ENCODE data around the gene FTO. TPM values are rescaled to one million over a fixed set of nuclear protein-coding genes. Genes with fewer than 3 reads are reported as not detected.
"Not testable (repeated sequence)": the region's sequence is repeated elsewhere in the genome, so short reads cannot be mapped to it uniquely, and the experiment has no call there.

The FTO gene
- total RNA-seq, 1 donor from 2014 or later = 65.8 TPM

GRCh38 chr16:53844804-53845203 lies 140.8 kb downstream of the FTO start:
- Mint-ChIP-seq H3K27ac (no peak overlapping the region), H3K4me3 (no peak overlapping the region), H3K27me3 (no peaks in the 10 kb centered on the region), H3K4me1 (peaks cover 24% of the 10 kb centered on the region), H3K9me3 (no peaks in the 10 kb centered on the region), H3K36me3 (ENCODE audit: low read depth) (peaks cover 38% of the 10 kb centered on the region)
- CTCF ChIA-PET = no interaction called here
- intact Hi-C loops (cut with micrococcal nuclease) = no loop called here
- ATAC-seq (ENCODE audit: low read depth) (no peak), DNase-seq (no peak)
- no peak for TF ChIP-seq CTCF (IDR thresholded peaks at IDR 0.05)
- POLR2A ChIA-PET = no interaction called here

GRCh38 chr16:53846549-53846948 lies 142.6 kb downstream of the FTO start:
- H3K36me3 Mint-ChIP-seq (ENCODE audit: low read depth) = peaks cover 37% of the 10 kb centered on the region
- peaks cover 12% of the 10 kb centered on the region for H3K4me1 Mint-ChIP-seq
- H3K27ac Mint-ChIP-seq; H3K27me3 Mint-ChIP-seq; POLR2A ChIA-PET; H3K4me3 Mint-ChIP-seq; intact Hi-C loops (cut with micrococcal nuclease); DNase-seq; H3K9me3 Mint-ChIP-seq; ATAC-seq (ENCODE audit: low read depth); CTCF ChIA-PET: not testable (repeated sequence)

- H3K36me3 Mint-ChIP-seq (ENCODE audit: low read depth) = peaks cover 33% of the 10 kb centered on the region
- ChIA-PET POLR2A (no interaction called here), CTCF (no interaction called here)
- no peak for TF ChIP-seq CTCF (IDR thresholded peaks at IDR 0.05)
- intact Hi-C loops (cut with micrococcal nuclease) = no loop called here
- ATAC-seq (ENCODE audit: low read depth) = no peak
- no peak overlapping the region for H3K27ac Mint-ChIP-seq
- no peak overlapping the region for H3K4me3 Mint-ChIP-seq
- H3K27me3 Mint-ChIP-seq = no peaks in the 10 kb centered on the region
- DNase-seq = no peak
- no peaks in the 10 kb centered on the region for H3K9me3 Mint-ChIP-seq
- H3K4me1 Mint-ChIP-seq = peaks cover 8% of the 10 kb centered on the region
Measured at GRCh38 chr16:53846971-53847370, 143.0 kb downstream of the FTO start.

GRCh38 chr16:53848277-53848942 lies 144.5 kb downstream of the FTO start:
- peaks cover 7% of the 10 kb centered on the region for H3K4me1 Mint-ChIP-seq
- DNase-seq (no peak), ATAC-seq (ENCODE audit: low read depth) (no peak)
- no peak overlapping the region for H3K27ac Mint-ChIP-seq
- peaks cover 38% of the 10 kb centered on the region for H3K36me3 Mint-ChIP-seq (ENCODE audit: low read depth)
- TF ChIP-seq CTCF (IDR thresholded peaks at IDR 0.05) = no peak
- intact Hi-C loops (cut with micrococcal nuclease) = no loop called here
- no peaks in the 10 kb centered on the region for H3K27me3 Mint-ChIP-seq
- no peak overlapping the region for H3K4me3 Mint-ChIP-seq
- ChIA-PET CTCF (no interaction called here), POLR2A (no interaction called here)
- no peaks in the 10 kb centered on the region for H3K9me3 Mint-ChIP-seq

- peaks cover 40% of the 10 kb centered on the region for H3K36me3 Mint-ChIP-seq (ENCODE audit: low read depth)
- H3K27me3 Mint-ChIP-seq = no peaks in the 10 kb centered on the region
- ChIA-PET CTCF (no interaction called here), POLR2A (no interaction called here)
- intact Hi-C loops (cut with micrococcal nuclease) = no loop called here
- no peak for TF ChIP-seq CTCF (IDR thresholded peaks at IDR 0.05)
- H3K4me1 Mint-ChIP-seq = peaks cover 7% of the 10 kb centered on the region
- H3K4me3 Mint-ChIP-seq = no peak overlapping the region
- H3K27ac Mint-ChIP-seq = no peak overlapping the region
- ATAC-seq (ENCODE audit: low read depth) = no peak
- no peak for DNase-seq
- no peaks in the 10 kb centered on the region for H3K9me3 Mint-ChIP-seq
Measured at GRCh38 chr16:53848950-53849349, 145.0 kb downstream of the FTO start.

- ATAC-seq (ENCODE audit: low read depth) (no peak), DNase-seq (no peak)
- peaks cover 3% of the 10 kb centered on the region for H3K9me3 Mint-ChIP-seq
- peaks cover 43% of the 10 kb centered on the region for H3K36me3 Mint-ChIP-seq (ENCODE audit: low read depth)
- H3K4me3 Mint-ChIP-seq = no peak overlapping the region
- CTCF ChIA-PET = no interaction called here
- POLR2A ChIA-PET = no interaction called here
- no peaks in the 10 kb centered on the region for H3K27me3 Mint-ChIP-seq
- no peak overlapping the region for H3K27ac Mint-ChIP-seq
- TF ChIP-seq CTCF (IDR thresholded peaks at IDR 0.05) = no peak
- peaks cover 7% of the 10 kb centered on the region for H3K4me1 Mint-ChIP-seq
- intact Hi-C loops (cut with micrococcal nuclease) = no loop called here
Measured at GRCh38 chr16:53849585-53849984, 145.6 kb downstream of the FTO start.

Measured in activated B cell treated with CpG ODN at 0.5 μM for 24 hours (primary cell).